Cardiac muscle cell (in vitro differentiated cells and primary cell): Measurements from ENCODE around the gene NF1. TPM values are rescaled to one million over a fixed set of nuclear protein-coding genes. Genes with fewer than 3 reads are reported as not detected.

ENCODE experiments used
- DNase-seq, 2 donors: peaks; one replicate each; pipeline versions ENCODE4 v3.0.0 to v3.0.0-alpha.2; 2010 to 2017; ENCODE audit warnings: low read depth in 1 of 2, low spot score in 1 of 2
- H3K27ac ChIP-seq: fragments of 200-600 bp; sonication (generic); 2 replicates; pipeline ENCODE4 v1.5.1; 2016
- H3K27me3 ChIP-seq: fragments of 200-600 bp; sonication (generic); 2 replicates; pipeline ENCODE4 v1.6.0; 2016; ENCODE audit warnings: control low read depth
- H3K36me3 ChIP-seq: fragments of 200-600 bp; sonication (generic); 2 replicates; pipeline ENCODE4 v1.5.1; 2016; ENCODE audit warnings: control low read depth
- H3K4me1 ChIP-seq: fragments of 200-600 bp; sonication (generic); 2 replicates; pipeline ENCODE4 v1.8.1; 2017; ENCODE audit warnings: low read depth, mild to moderate bottlenecking, mixed run types
- H3K4me3 ChIP-seq: fragments of 200-600 bp; sonication (generic); 2 replicates; pipeline ENCODE4 v1.5.1; 2016; ENCODE audit warnings: mild to moderate bottlenecking
- H3K9me3 ChIP-seq: fragments of 200-600 bp; sonication (generic); 2 replicates; pipeline ENCODE4 v1.5.1; 2017; ENCODE audit warnings: low read depth, mild to moderate bottlenecking, control low read depth
- polyA plus RNA-seq: library from polyadenylated mRNA; unstranded; fragments of >200 nt; fragmentation: Nextera tagmentation; extraction: Ambion mirVana; gene quantifications from 2 replicates; pipeline ENCODE4 v1.2.1, GENCODE V29; 2016
- total RNA-seq: library from RNA; depleted of rRNA; stranded (reverse); fragments of >200 nt; gene quantifications from 2 replicates; pipeline ENCODE4 v1.2.3, GENCODE V29; 2016
- TF ChIP-seq, protein P1 (sequence below): IDR thresholded peaks from 2 replicates; pipeline ENCODE4 v1.5.1; 2012; ENCODE audit warnings: low read depth, mild to moderate bottlenecking, low read length

The NF1 gene
- total and polyA plus RNA-seq, 2 experiments from 2014 or later: 17.7 to 32.9 TPM

DNA sequence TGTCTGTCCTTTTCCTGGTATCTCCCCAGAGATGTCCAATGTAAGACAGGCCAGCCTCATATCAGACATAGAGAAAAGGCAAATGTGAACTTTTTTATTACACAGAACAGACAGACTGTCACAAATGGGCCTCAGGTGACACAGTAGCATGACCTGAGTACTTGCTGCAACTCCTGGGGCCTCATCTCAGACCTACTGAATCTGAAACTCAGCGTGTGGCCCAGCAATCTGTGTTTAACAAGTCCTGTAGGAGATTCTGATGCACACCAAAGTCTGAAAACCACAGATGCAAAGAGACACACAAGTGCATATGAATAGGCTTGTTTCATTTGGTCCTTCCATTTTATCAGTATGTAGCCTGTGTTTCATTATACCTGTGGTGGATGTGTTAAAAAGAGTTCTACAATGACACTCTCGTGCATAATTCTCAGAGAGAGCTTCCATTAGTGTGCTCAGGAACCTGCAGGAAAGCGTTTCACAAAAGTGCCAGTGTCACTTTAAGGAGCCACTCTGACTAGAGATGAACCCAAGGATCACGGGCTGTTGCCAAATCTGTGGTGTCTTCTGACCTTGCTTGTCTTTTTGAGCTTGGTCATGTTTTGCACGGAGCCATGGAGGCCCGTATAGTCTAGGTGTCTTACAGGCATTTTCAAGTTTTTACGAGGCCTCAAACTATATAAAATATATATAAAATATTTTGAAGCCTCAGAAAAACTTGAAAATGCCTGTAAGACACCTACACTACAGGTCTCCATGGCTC is 33.8 kb upstream of the NF1 start:
- Histone ChIP-seq H3K4me3 (no peak overlapping the region), H3K4me1 (no peaks in the 10 kb centered on the region)

DNA sequence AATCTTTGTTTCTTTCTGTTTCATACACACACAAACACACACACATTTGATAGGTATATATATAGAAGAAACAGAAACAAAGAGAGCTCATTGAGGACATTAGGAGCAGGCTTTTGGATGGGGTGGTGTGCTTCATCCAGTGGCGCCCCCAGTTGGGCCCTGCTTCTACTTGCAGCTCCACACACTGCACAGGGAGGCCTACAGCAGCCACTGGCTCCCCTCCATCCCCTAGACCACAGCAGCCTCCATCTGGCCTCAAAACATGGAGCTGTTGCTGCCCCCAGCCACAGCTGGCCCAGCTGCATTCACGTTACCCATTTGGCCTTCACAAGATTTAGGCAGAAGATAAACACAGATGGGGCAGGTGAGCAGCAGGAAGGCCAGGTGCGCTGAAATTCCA is 33.1 kb upstream of the NF1 start:
- no peak overlapping the region for H3K27ac ChIP-seq
- H3K36me3 ChIP-seq: no peaks in the 10 kb centered on the region
- TF ChIP-seq, protein P1, sequence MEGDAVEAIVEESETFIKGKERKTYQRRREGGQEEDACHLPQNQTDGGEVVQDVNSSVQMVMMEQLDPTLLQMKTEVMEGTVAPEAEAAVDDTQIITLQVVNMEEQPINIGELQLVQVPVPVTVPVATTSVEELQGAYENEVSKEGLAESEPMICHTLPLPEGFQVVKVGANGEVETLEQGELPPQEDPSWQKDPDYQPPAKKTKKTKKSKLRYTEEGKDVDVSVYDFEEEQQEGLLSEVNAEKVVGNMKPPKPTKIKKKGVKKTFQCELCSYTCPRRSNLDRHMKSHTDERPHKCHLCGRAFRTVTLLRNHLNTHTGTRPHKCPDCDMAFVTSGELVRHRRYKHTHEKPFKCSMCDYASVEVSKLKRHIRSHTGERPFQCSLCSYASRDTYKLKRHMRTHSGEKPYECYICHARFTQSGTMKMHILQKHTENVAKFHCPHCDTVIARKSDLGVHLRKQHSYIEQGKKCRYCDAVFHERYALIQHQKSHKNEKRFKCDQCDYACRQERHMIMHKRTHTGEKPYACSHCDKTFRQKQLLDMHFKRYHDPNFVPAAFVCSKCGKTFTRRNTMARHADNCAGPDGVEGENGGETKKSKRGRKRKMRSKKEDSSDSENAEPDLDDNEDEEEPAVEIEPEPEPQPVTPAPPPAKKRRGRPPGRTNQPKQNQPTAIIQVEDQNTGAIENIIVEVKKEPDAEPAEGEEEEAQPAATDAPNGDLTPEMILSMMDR: no peak
- no peak for DNase-seq
- no peaks in the 10 kb centered on the region for H3K9me3 ChIP-seq
- no peaks in the 10 kb centered on the region for H3K4me1 ChIP-seq
- no peaks in the 10 kb centered on the region for H3K27me3 ChIP-seq
- H3K4me3 ChIP-seq: no peak overlapping the region

More for the DNA sequence above, 33.8 kb upstream of the NF1 start:
- Histone ChIP-seq H3K27ac (no peak overlapping the region), H3K36me3 (no peaks in the 10 kb centered on the region), H3K9me3 (no peaks in the 10 kb centered on the region), H3K27me3 (no peaks in the 10 kb centered on the region)
- DNase-seq: no peak
- TF ChIP-seq, protein P1: no peak

DNA sequence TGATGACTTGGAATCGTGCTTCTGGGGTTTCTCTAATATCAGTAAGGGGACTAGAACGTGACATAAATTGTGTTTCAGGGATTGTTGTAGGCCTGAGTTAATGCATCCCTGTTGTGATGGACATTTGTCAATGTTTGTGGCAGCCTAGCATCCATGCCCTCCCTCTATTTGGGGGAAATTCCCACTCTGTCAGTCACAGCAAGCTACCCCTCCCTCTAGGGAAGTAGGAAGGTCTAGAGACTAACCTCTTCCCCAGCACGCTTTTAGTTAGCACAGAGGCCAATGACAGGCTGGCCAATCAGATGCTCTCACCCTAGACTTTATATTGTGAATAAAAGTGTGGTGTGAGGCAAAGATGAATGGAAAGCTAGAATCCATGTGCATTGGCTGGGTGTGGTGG is 32.4 kb upstream of the NF1 start:
- Histone ChIP-seq H3K36me3 (no peaks in the 10 kb centered on the region), H3K4me1 (no peaks in the 10 kb centered on the region), H3K27me3 (no peaks in the 10 kb centered on the region), H3K4me3 (no peak overlapping the region), H3K9me3 (no peaks in the 10 kb centered on the region), H3K27ac (no peak overlapping the region)
- no peak for DNase-seq
- TF ChIP-seq, protein P1: no peak

DNA sequence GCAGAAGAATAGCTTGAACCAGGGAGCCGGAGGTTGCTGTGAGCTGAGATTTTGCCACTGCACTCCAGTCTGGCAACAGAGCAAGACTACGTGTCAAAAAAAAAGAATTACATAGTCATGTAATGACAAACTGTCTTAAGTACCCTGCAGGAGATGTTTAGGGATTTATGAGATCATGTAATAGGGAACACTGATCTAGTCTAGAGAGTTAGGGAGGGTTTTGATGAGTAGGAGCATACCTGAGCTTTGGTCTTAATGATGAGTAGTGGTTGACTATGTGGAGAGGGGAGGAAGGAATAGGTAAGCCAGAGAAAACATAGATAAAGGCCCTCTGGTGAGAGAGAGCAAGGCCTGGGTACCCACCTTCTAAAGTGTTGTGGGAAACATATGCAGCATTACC is 30.1 kb upstream of the NF1 start:
- Histone ChIP-seq H3K4me1 (peaks cover 9% of the 10 kb centered on the region), H3K4me3 (no peak overlapping the region), H3K27ac (no peak overlapping the region), H3K36me3 (no peaks in the 10 kb centered on the region), H3K9me3 (no peaks in the 10 kb centered on the region), H3K27me3 (no peaks in the 10 kb centered on the region)
- TF ChIP-seq, protein P1: no peak
- DNase-seq: no peak

DNA sequence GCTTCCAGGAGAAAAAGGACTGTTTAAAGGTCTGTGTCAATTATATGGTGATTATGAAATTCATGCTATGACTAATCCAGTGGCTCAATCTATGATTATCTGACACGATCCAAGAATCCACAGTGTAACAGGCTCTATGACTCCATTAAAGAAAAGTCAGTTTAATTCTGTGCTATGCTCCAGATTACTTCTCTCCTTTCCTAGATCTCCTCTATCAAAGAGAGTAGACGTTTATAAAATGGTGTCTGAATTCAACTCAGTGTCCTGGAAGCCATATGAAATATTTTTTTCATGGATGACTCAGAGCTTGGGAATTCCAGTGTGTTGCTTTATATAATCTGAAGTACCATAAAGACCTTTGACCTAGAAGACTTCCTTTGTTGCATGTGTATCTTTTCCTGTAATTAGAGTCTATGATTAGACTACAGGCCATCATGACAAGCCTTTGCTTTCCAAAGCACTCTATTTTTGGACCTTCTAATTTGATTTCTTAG is 27.0 kb upstream of the NF1 start:
- H3K9me3 ChIP-seq: no peaks in the 10 kb centered on the region
- peak; percentile 19 to 83 for DNase-seq
- H3K4me1 ChIP-seq: peaks cover 13% of the 10 kb centered on the region
- no peaks in the 10 kb centered on the region for H3K27me3 ChIP-seq
- TF ChIP-seq, protein P1: no peak
- no peaks in the 10 kb centered on the region for H3K36me3 ChIP-seq
- no peak overlapping the region for H3K4me3 ChIP-seq
- H3K27ac ChIP-seq: peak overlapping the region; percentile 65
